KOPT-K1 (cell line): ENCODE measurements around the gene NOP53.
"Not testable (repeated sequence)": the region's sequence is repeated elsewhere in the genome, so short reads cannot be mapped to it uniquely, and the experiment has no call there.

Experiments used
- H3K27ac ChIP-seq: fragments of 200-600 bp; sonication (generic); 2 replicates; pipeline ENCODE4 v1.5.1; 2016; ENCODE audit warnings: antibody characterized with exemption, mild to moderate bottlenecking, low read depth, low read length; ENCODE audit not compliant: poor library complexity, severe bottlenecking
- H3K36me3 ChIP-seq: fragments of 200-600 bp; sonication (generic); 2 replicates; pipeline ENCODE4 v1.5.1; 2017; ENCODE audit warnings: antibody characterized with exemption, mild to moderate bottlenecking, low read length, moderate library complexity; ENCODE audit not compliant: insufficient read depth
- H3K9me3 ChIP-seq: fragments of 200-600 bp; sonication (generic); 2 replicates; pipeline ENCODE4 v1.5.1; 2017; ENCODE audit warnings: antibody characterized with exemption, low read length, mild to moderate bottlenecking; ENCODE audit not compliant: insufficient read depth, poor library complexity, severe bottlenecking

Gene NOP53

GRCh38 chr19:47794526-47794925 is 49.2 kb downstream of the NOP53 start:
- no peaks in the 10 kb centered on the region for H3K36me3 ChIP-seq
- no peak overlapping the region for H3K27ac ChIP-seq
- H3K9me3 ChIP-seq, result no peaks in the 10 kb centered on the region

DNA sequence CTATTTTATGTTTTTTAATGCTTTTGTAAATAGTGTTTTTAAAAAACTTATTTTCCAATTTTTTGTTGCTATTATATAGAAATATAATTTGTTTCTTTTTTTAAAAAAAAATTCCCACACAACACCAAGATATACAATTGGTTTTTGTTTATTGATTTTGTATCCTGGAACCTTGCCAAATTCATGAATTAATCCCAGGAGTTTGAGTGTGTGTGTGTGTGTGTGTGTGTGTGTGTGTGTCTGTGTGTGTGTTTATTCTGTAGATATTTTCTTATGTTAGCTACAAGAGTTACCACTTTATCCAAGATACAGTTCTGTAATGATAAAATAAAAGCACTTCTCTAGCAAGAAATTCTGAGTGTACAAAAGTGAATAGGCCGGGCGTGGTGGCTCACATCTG is 51.4 kb downstream of the NOP53 start:
- Histone ChIP-seq H3K36me3 (no peaks in the 10 kb centered on the region), H3K27ac (no peak overlapping the region), H3K9me3 (no peaks in the 10 kb centered on the region)

DNA sequence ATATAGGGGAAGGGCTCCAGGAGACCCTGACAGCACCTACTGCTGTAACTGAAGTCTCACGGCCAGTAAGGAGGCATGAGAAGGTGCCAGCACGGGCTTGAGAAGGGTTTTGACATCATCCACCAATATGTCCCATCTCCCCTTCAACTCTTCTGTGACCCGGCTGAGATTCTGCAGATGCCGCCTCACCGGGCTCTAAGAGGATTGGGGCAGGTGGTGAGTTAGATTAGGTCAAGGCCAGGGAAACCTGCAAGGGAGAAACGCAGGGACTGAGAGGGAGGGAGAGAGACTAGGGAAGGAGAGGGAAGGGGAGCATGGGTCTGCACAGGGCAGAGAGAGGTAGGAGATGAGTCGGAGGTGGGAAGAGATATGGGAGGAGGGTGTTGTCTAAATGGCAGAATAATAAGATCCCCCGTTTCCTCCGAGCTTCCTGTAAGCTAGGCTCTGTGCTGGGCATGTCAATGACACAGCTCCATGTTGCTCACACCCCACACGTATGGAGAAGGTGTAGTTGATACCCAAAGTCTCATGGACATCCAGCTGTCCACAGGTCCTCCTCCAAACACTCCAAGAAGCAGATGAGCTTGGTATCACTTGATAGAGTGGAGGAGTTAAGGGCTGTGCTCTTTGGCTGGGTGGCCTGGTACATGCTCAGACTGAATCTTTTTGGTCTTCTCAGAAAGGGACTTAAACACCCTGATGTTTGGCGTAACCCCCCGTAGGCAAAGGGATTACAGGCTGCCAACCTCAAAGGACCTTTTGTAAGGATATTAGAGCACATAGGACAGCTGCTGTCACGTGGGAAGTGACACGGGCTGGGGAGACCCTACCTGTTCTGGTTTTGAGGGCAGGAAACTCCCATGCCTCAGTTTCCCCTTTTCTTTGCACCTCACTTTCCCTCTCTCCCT is 52.9 kb downstream of the NOP53 start:
- Histone ChIP-seq H3K36me3 (no peaks in the 10 kb centered on the region), H3K9me3 (no peaks in the 10 kb centered on the region), H3K27ac (no peak overlapping the region)

DNA sequence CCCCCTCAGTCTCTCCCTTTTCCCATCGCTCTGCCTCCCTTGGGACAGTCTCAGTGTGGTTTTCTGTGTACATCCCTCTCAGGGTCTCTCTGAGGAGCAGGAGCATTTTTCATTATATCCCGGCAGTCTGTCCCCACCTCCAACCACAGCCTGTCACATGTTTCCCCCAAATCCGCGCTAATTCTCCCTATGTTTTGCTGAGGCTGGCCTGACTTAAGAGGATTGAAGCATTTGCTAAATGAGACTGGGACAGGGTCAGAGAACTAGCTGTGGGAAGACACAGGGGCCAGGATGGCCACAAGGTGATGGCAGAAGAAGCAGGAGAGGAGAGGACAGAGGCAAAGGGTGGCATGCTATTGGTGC is 53.5 kb downstream of the NOP53 start:
- Histone ChIP-seq H3K36me3 (no peaks in the 10 kb centered on the region), H3K27ac (no peak overlapping the region)

DNA sequence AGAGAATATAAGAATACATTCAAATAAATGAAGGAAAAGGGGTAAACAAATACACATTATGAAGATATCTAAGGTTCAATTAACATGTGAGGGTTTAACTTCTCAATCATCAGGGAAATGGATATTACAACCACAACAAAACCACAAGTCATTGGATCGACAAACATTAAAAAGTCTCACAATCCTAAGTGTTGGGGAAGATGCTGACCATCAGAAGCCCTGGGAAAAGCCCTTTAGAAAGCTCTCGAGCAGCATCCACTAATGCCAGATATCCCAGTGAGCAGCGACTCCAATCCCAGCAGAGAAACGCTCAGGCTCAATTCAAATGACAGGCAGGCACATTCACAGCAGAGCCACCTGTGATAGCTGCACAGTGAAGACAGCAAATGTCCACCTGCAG is 55.9 kb downstream of the NOP53 start:
- Histone ChIP-seq H3K9me3 (no peaks in the 10 kb centered on the region), H3K36me3 (no peaks in the 10 kb centered on the region), H3K27ac (no peak overlapping the region)

More for the DNA sequence above, 53.5 kb downstream of the NOP53 start:
- H3K9me3 ChIP-seq, result no peaks in the 10 kb centered on the region

- Histone ChIP-seq H3K27ac (no peak overlapping the region), H3K36me3 (no peaks in the 10 kb centered on the region), H3K9me3 (no peaks in the 10 kb centered on the region)
Measured at GRCh38 chr19:47802521-47803043, 57.2 kb downstream of the NOP53 start.

DNA sequence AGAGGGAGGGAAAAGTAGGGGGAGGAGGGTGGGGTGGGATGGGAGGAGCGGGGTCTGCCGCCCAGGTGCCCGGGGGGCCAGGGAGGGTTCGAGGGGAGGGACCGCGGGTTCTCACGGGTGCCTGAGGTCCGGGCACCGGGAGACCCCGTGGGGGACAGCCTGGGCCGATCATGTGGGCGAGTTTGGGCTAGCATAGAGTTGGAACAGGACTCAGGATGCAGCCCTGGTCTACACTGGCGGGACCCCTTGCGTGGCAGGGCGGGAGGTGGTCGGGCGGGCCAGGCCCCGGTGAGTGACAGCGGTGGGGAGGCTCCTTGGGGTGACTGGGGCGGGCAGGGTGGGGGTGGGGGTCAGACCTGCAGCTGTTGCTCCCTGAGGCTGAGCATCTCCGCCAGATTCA is 57.8 kb downstream of the NOP53 start:
- H3K36me3 ChIP-seq, H3K9me3 ChIP-seq, H3K27ac ChIP-seq: not testable (repeated sequence)

DNA sequence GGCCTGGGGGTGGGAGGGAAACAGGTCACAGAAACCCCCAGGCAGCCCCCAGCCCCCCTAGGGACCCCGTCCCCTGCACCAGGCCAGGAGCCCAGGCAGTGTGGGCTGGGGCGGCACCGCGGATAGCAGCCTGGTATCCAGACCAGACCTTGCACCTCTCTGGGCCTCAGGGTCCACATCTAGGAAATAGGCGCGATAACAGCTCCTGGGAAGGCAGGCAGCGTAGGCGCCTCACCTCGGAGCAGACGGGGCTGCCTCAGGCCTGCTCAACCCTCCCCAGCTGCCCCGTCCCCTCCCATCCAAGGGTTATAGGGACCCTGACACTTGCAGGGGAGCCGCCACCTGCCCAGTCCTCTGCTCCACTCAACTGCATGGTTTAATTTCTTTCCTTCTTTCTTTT is 58.3 kb downstream of the NOP53 start:
- not testable (repeated sequence) for H3K36me3 ChIP-seq, H3K27ac ChIP-seq, H3K9me3 ChIP-seq

GRCh38 chr19:47804451-47804850 is 59.1 kb downstream of the NOP53 start, which contains the start of gene TPRX1:
TPRX1 (minus strand) TSS chr19:47804551; CDS start chr19:47804539, 12 bp downstream.
- not testable (repeated sequence) for H3K27ac ChIP-seq, H3K9me3 ChIP-seq, H3K36me3 ChIP-seq

DNA sequence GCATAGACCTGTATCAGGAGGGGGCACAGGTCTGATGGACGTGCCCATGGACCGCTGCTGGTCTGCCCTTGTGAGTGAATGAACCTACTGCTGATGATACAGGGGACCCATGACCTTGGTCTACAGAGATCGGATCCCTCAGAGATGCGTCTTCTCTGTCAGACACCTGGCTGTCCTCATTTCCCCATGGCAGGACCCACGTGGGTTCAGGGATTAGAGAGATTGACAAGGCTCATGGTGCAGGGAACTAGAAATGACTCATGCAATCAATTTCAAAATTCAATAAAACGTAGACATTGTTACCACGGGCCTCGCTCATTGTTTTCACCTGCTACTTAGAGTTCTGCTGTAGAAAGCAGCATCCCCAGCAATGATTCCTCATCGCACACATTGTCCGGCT is 60.0 kb downstream of the NOP53 start:
- Histone ChIP-seq H3K36me3 (no peaks in the 10 kb centered on the region), H3K9me3 (no peaks in the 10 kb centered on the region), H3K27ac (no peak overlapping the region)

GRCh38 chr19:47806435-47806834 is 61.1 kb downstream of the NOP53 start:
- Histone ChIP-seq H3K9me3 (no peaks in the 10 kb centered on the region), H3K27ac (no peak overlapping the region), H3K36me3 (no peaks in the 10 kb centered on the region)
